Cardiac muscle cell (in vitro differentiated cells and primary cell): ENCODE results near the gene SLC2A11. TPM values are rescaled to one million over a fixed set of nuclear protein-coding genes. Genes with fewer than 3 reads are reported as not detected.

Experiments used
- DNase-seq, 2 donors: peaks; one replicate each; pipeline versions ENCODE4 v3.0.0 to v3.0.0-alpha.2; 2010 to 2017; ENCODE audit warnings: low read depth in 1 of 2, low spot score in 1 of 2
- H3K27ac ChIP-seq: fragments of 200-600 bp; sonication (generic); 2 replicates; pipeline ENCODE4 v1.5.1; 2016
- H3K27me3 ChIP-seq: fragments of 200-600 bp; sonication (generic); 2 replicates; pipeline ENCODE4 v1.6.0; 2016; ENCODE audit warnings: control low read depth
- H3K36me3 ChIP-seq: fragments of 200-600 bp; sonication (generic); 2 replicates; pipeline ENCODE4 v1.5.1; 2016; ENCODE audit warnings: control low read depth
- H3K4me1 ChIP-seq: fragments of 200-600 bp; sonication (generic); 2 replicates; pipeline ENCODE4 v1.8.1; 2017; ENCODE audit warnings: low read depth, mild to moderate bottlenecking, mixed run types
- H3K4me3 ChIP-seq: fragments of 200-600 bp; sonication (generic); 2 replicates; pipeline ENCODE4 v1.5.1; 2016; ENCODE audit warnings: mild to moderate bottlenecking
- H3K9me3 ChIP-seq: fragments of 200-600 bp; sonication (generic); 2 replicates; pipeline ENCODE4 v1.5.1; 2017; ENCODE audit warnings: low read depth, mild to moderate bottlenecking, control low read depth
- polyA plus RNA-seq: library from polyadenylated mRNA; unstranded; fragments of >200 nt; fragmentation: Nextera tagmentation; extraction: Ambion mirVana; gene quantifications from 2 replicates; pipeline ENCODE4 v1.2.1, GENCODE V29; 2016
- total RNA-seq: library from RNA; depleted of rRNA; stranded (reverse); fragments of >200 nt; gene quantifications from 2 replicates; pipeline ENCODE4 v1.2.3, GENCODE V29; 2016
- TF ChIP-seq, protein P1 (sequence below): IDR thresholded peaks from 2 replicates; pipeline ENCODE4 v1.5.1; 2012; ENCODE audit warnings: low read depth, mild to moderate bottlenecking, low read length

Gene SLC2A11
- total and polyA plus RNA-seq, 2 experiments from 2014 or later: 28.5 to 37.9 TPM

GRCh38 chr22:23845265-23846080, 12.2 kb upstream of the SLC2A11 start:
- TF ChIP-seq, protein P1, sequence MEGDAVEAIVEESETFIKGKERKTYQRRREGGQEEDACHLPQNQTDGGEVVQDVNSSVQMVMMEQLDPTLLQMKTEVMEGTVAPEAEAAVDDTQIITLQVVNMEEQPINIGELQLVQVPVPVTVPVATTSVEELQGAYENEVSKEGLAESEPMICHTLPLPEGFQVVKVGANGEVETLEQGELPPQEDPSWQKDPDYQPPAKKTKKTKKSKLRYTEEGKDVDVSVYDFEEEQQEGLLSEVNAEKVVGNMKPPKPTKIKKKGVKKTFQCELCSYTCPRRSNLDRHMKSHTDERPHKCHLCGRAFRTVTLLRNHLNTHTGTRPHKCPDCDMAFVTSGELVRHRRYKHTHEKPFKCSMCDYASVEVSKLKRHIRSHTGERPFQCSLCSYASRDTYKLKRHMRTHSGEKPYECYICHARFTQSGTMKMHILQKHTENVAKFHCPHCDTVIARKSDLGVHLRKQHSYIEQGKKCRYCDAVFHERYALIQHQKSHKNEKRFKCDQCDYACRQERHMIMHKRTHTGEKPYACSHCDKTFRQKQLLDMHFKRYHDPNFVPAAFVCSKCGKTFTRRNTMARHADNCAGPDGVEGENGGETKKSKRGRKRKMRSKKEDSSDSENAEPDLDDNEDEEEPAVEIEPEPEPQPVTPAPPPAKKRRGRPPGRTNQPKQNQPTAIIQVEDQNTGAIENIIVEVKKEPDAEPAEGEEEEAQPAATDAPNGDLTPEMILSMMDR: no peak
- no peak for DNase-seq
- peaks cover 53% of the 10 kb centered on the region for H3K4me1 ChIP-seq
- no peak overlapping the region for H3K4me3 ChIP-seq
- H3K9me3 ChIP-seq: no peaks in the 10 kb centered on the region
- H3K27me3 ChIP-seq: no peaks in the 10 kb centered on the region
- H3K36me3 ChIP-seq: no peaks in the 10 kb centered on the region
- H3K27ac ChIP-seq: peak overlapping the region; percentile 86

DNA sequence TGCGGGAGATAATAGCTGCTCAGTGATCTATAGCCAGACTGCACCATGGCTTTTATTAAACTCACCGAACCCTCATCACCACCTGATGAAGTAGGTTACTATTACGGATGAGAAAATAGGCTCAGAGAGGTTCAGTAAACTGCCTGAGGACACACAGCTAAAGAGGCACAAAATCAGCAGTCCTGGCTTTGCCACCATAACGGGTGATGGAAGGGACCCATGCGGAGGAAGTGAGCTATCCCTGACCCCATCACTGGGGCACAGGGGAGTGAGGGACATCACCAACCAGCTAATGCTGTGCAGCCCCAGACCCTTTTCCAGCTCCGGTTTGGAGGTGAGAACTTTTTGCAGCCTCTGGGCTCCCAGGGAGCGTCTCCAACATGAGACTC, 11.6 kb upstream of the SLC2A11 start:
- DNase-seq: no peak
- Histone ChIP-seq H3K4me3 (no peak overlapping the region), H3K27me3 (no peaks in the 10 kb centered on the region), H3K27ac (peak overlapping the region; percentile 86), H3K9me3 (no peaks in the 10 kb centered on the region), H3K4me1 (peaks cover 53% of the 10 kb centered on the region), H3K36me3 (no peaks in the 10 kb centered on the region)
- TF ChIP-seq, protein P1: no peak

GRCh38 chr22:23847310-23847920, 10.3 kb upstream of the SLC2A11 start:
- DNase-seq: no peak
- no peaks in the 10 kb centered on the region for H3K27me3 ChIP-seq
- TF ChIP-seq, protein P1: no peak
- no peak overlapping the region for H3K27ac ChIP-seq
- H3K36me3 ChIP-seq: no peaks in the 10 kb centered on the region
- peaks cover 42% of the 10 kb centered on the region for H3K4me1 ChIP-seq
- H3K9me3 ChIP-seq: no peaks in the 10 kb centered on the region
- no peak overlapping the region for H3K4me3 ChIP-seq

GRCh38 chr22:23847991-23848864, 9.4 kb upstream of the SLC2A11 start:
- Histone ChIP-seq H3K36me3 (no peaks in the 10 kb centered on the region), H3K27ac (peak overlapping the region; percentile 42), H3K9me3 (no peaks in the 10 kb centered on the region), H3K4me1 (peaks cover 34% of the 10 kb centered on the region), H3K4me3 (no peak overlapping the region), H3K27me3 (no peaks in the 10 kb centered on the region)
- peak in 1 of 2 donors; percentile 51 for DNase-seq
- TF ChIP-seq, protein P1: no peak

DNA sequence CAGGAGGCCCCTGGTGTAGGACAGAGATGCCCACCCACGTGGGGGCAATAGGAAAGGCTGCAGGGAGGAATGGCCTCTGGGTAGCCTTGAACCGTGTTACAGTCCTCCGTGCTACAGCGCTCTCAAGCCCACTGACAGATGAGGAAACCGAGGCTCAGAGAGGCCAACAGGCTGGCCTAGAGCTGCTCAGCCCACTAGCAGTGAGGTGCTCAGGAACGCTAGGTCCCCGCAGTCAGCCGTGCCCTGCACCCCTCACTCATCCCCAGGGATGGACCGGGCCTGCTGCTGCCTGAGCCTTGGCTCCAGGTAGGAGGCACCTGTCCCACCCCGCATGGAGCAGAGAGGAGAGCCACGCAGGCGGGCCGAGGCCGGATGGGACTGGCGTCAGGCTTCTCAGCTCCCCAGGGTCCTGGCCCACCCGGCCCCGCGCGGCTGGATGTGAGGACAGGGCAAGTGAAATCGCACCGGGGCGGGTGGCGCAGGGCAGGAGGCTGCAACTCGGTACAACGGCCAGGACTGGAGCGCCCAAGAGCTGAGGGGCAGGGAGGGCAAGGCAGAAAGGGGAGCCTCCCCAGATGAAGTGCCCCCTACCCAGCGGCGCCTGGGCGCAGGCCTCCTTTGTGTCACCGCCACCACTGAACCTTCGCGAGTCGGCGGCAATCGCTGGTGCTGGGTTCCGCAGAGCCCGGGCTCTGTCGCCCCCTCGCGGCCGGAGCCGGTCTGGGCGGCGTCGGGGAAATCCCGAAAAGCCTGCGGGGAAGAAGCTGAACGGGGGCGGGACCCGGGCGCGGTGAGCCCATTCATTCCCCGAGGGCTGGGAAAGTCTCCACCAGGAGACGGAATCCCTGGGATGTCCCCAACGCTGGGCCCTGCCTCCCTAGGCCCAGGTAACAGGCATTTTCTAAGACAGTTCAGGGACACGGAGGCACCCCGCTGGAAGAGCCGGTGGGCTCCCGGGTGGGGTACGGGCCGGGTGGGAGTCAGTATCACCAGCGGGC, 8.4 kb upstream of the SLC2A11 start:
- Histone ChIP-seq H3K4me3 (no peak overlapping the region), H3K27ac (no peak overlapping the region), H3K36me3 (no peaks in the 10 kb centered on the region), H3K9me3 (no peaks in the 10 kb centered on the region), H3K4me1 (peaks cover 24% of the 10 kb centered on the region), H3K27me3 (no peaks in the 10 kb centered on the region)
- TF ChIP-seq, protein P1: peak; percentile 95
- peak; percentile 78 to 85 for DNase-seq
